B cell (primary cell): ENCODE measurements around the gene ZNF174. TPM values are rescaled to one million over a fixed set of nuclear protein-coding genes. Genes with fewer than 3 reads are reported as not detected.

Source experiments
- polyA plus RNA-seq: library from polyadenylated mRNA; depleted of rRNA; stranded (reverse); fragments of >200 nt; gene quantifications from 2 replicates; pipeline ENCODE4 v1.2.3, GENCODE V29; 2012
- total RNA-seq, 2 donors: library from RNA; stranded (reverse); fragments of 120-200 nt in 1 of 2; gene quantifications; 1 replicate in 1 of 2; 2 replicates in 1 of 2; pipeline versions ENCODE4 v1.2.3 to v1.2.4, GENCODE V29; 2013 to 2022

Gene ZNF174
- total and polyA plus RNA-seq, 2 donors (not counting 1 experiment from before 2014, with no cell fraction given): 6.7 to 12.7 TPM

Other genes starting within 250 kb of the ZNF174 start
- gene OR1F1, start 213.0 kb upstream of the ZNF174 start, total RNA-seq: not detected in 2 replicates
- gene OR1F1, start 213.0 kb upstream of the ZNF174 start, polyA plus RNA-seq: not detected in 2 replicates
- gene ZNF200, start 166.1 kb upstream of the ZNF174 start, total RNA-seq: 16.1 and 20.1 TPM in 2 replicates
- 2.4 and 2.7 TPM in 2 replicates for gene ZNF200, start 166.1 kb upstream of the ZNF174 start, polyA plus RNA-seq
- gene MEFV, start 144.6 kb upstream of the ZNF174 start, total RNA-seq: 0.10 and 0.25 TPM in 2 replicates
- 0.24 and 0.29 TPM in 2 replicates for gene MEFV, start 144.6 kb upstream of the ZNF174 start, polyA plus RNA-seq
- 43.0 and 46.0 TPM in 2 replicates for gene ZNF263, start 117.7 kb upstream of the ZNF174 start, total RNA-seq
- 21.4 and 24.7 TPM in 2 replicates for gene ZNF263, start 117.7 kb upstream of the ZNF174 start, polyA plus RNA-seq
- 12.8 and 15.7 TPM in 2 replicates for gene TIGD7, start 95.8 kb upstream of the ZNF174 start, total RNA-seq
- gene TIGD7, start 95.8 kb upstream of the ZNF174 start, polyA plus RNA-seq: 3.1 and 4.5 TPM in 2 replicates
- 111 and 118 TPM in 2 replicates for gene ZNF75A, start 95.7 kb upstream of the ZNF174 start, total RNA-seq
- gene ZNF75A, start 95.7 kb upstream of the ZNF174 start, polyA plus RNA-seq: 31.4 and 33.6 TPM in 2 replicates
- gene OR2C1, start 45.3 kb upstream of the ZNF174 start, total RNA-seq: 0.67 and 1.4 TPM in 2 replicates
- 0.52 and 0.91 TPM in 2 replicates for gene OR2C1, start 45.3 kb upstream of the ZNF174 start, polyA plus RNA-seq
- 25.9 and 26.9 TPM in 2 replicates for gene ZSCAN32, start 211 bp upstream of the ZNF174 start, total RNA-seq
- 12.7 and 16.3 TPM in 2 replicates for gene ZSCAN32, start 211 bp upstream of the ZNF174 start, polyA plus RNA-seq
- gene ZNF597, start 42.3 kb downstream of the ZNF174 start, total RNA-seq: 4.6 and 5.0 TPM in 2 replicates
- 1.3 TPM in 2 replicates for gene ZNF597, start 42.3 kb downstream of the ZNF174 start, polyA plus RNA-seq
- 50.9 and 52.9 TPM in 2 replicates for gene NAA60, start 42.5 kb downstream of the ZNF174 start, total RNA-seq
- gene NAA60, start 42.5 kb downstream of the ZNF174 start, polyA plus RNA-seq: 31.9 and 54.3 TPM in 2 replicates
- not detected in 2 replicates for gene C16orf90, start 94.3 kb downstream of the ZNF174 start, total RNA-seq
- not detected in 2 replicates for gene C16orf90, start 94.3 kb downstream of the ZNF174 start, polyA plus RNA-seq
- 12.2 and 14.7 TPM in 2 replicates for gene CLUAP1, start 99.8 kb downstream of the ZNF174 start, total RNA-seq
- gene CLUAP1, start 99.8 kb downstream of the ZNF174 start, polyA plus RNA-seq: 1.0 and 3.2 TPM in 2 replicates
- 35.7 and 39.6 TPM in 2 replicates for gene NLRC3, start 176.2 kb downstream of the ZNF174 start, total RNA-seq
- 28.8 and 29.3 TPM in 2 replicates for gene NLRC3, start 176.2 kb downstream of the ZNF174 start, polyA plus RNA-seq
- gene SLX4, start 210.4 kb downstream of the ZNF174 start, total RNA-seq: 13.3 and 14.4 TPM in 2 replicates
- gene SLX4, start 210.4 kb downstream of the ZNF174 start, polyA plus RNA-seq: 5.2 and 5.4 TPM in 2 replicates